HG03045 (cell line): ENCODE measurements around the gene TNIP3.

Source experiments
- ATAC-seq: cut with Tn5 transposase; IDR thresholded peaks from one replicate; pipeline ENCODE4 v1.9.1; 2021; ENCODE audit warnings: mild to moderate bottlenecking, moderate library complexity; ENCODE audit not compliant: unreplicated experiment

Gene TNIP3

GRCh38 chr4:121093261-121093660 lies 70.9 kb downstream of the TNIP3 start:
- ATAC-seq = no peak

- no peak for ATAC-seq
Measured at GRCh38 chr4:121091941-121092340, 72.2 kb downstream of the TNIP3 start.

- no peak for ATAC-seq
Measured at GRCh38 chr4:121088867-121089266, 75.3 kb downstream of the TNIP3 start.
